ENCODE results near the gene MANEA.

DNA sequence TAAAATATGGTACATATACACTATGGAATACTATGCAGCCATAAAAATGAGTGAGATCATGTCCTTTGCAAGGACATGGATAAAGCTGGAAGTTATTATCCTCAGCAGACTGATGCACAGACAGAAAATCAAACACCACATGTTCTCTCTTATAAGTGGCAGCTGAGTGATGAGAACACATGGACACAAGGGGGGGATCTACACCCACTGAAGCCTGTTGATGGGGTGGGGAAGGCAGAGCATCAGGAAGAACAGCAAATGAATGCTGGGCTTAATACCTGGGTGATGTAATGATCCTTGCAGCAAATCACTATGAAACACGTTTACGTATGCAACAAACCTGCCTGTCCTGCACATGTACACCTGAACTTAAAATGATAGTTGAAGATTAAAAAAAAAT, 71.3 kb downstream of the MANEA start:
- TF ChIP-seq EZH2 (IDR thresholded peaks at IDR 0.05; ENCODE audit: insufficient read depth, poor library complexity, severe bottlenecking) (no peak), EZH2phosphoT487 (IDR thresholded peaks at IDR 0.05; ENCODE audit: insufficient read depth, low read depth) (no peak)
